Psoas muscle (tissue), 8 donors: Measurements from ENCODE around the gene ADGRL1. TPM values are rescaled to one million over a fixed set of nuclear protein-coding genes. Genes with fewer than 3 reads are reported as not detected.
"Not testable (repeated sequence)": the region's sequence is repeated elsewhere in the genome, so short reads cannot be mapped to it uniquely, and the experiment has no call there.

Experiments used
- ATAC-seq, 4 donors: fragments of 200-7000 bp; cut with Tn5 transposase; one replicate each; pipeline ENCODE4 v1.9.1; 2020; ENCODE audit warnings: moderate library complexity in 3 of 4, mild to moderate bottlenecking in 2 of 4
- DNase-seq, 2 donors: peaks; one replicate each; pipeline ENCODE4 v3.0.0-alpha.2; 2020
- H3K27ac ChIP-seq: fragments of 200-600 bp; one replicate; pipeline ENCODE4 v1.8.0; 2022
- H3K27me3 ChIP-seq, 3 donors: fragments of 200-600 bp in 1 of 3; one replicate each; pipeline versions ENCODE4 v1.6.1 to v1.8.0; 2013 to 2022; ENCODE audit warnings: low read length in 2 of 3, mild to moderate bottlenecking in 2 of 3, moderate library complexity in 1 of 3; ENCODE audit not compliant: insufficient read depth in 3 of 3
- H3K36me3 ChIP-seq, 2 donors: fragments of 200-600 bp in 1 of 2; one replicate each; pipeline versions ENCODE4 v1.6.1 to v1.8.0; 2013 to 2022; ENCODE audit warnings: low read depth in 1 of 2, mild to moderate bottlenecking in 1 of 2, moderate library complexity in 1 of 2; ENCODE audit not compliant: insufficient read depth in 1 of 2
- H3K4me1 ChIP-seq: fragments of 200-600 bp; one replicate; pipeline ENCODE4 v1.8.0; 2022
- H3K4me3 ChIP-seq: fragments of 200-600 bp; one replicate; pipeline ENCODE4 v1.8.0; 2022; ENCODE audit warnings: mild to moderate bottlenecking
- H3K9me3 ChIP-seq: fragments of 200-600 bp; one replicate; pipeline ENCODE4 v1.8.0; 2022
- CTCF ChIP-seq: fragments of 200-600 bp; IDR thresholded peaks from one replicate; pipeline ENCODE4 v1.8.0; 2022; ENCODE audit warnings: antibody characterized with exemption
- WGBS, 3 donors: extraction: QIAGEN DNeasy Blood & Tissue Kit; methylation state at CpG; one replicate each; pipeline versions ENCODE4 v1.1.6 to v1.1.7; 2013; 5-methylcytosine and 5-hydroxymethylcytosine counted together
- intact Hi-C, 2 donors: fragments of 100-400 bp; cut with DNase I; formaldehyde crosslinking; loops; one replicate each; pipeline versions ENCODE4 v1.11.0 to v1.14.2; 2022
- polyA plus RNA-seq, 3 donors: library from polyadenylated mRNA; stranded (reverse); fragments of 200-250 nt; gene quantifications; one replicate each; pipeline ENCODE4 v1.2.3, GENCODE V29; 2013
- total RNA-seq, 4 donors: library from RNA; stranded (reverse); fragmentation: NEBNext Ultra II Directional in 2 of 4; extraction: Animal tissue kit (Norgen Biotek cat#: 25700) in 2 of 4; gene quantifications; one replicate each; pipeline versions ENCODE4 v1.2.1 to v1.2.4, GENCODE V29; 2021 to 2023
- donor health status: healthy with polysubstance abuse.
- donor health status: DM: no; HTN: no; CAD: no; lungs with moderate emphysema.
- donor health status: Bipolar disorder and iron deficiency.
- donor health status: healthy.
- donor health status: DM: yes; HTN: yes; CAD: no.
- donor health status: DM: no; HTN: no; CAD: no.
- donor health status: DM: no; HTN: no; CAD: no.
- donor health status: DM: yes; HTN: yes; CAD: no.

Gene ADGRL1
- total and polyA plus RNA-seq, 7 donors, result 0.38 to 2.6 (median 1.7) TPM

GRCh38 chr19:14183741-14184350, 22.1 kb downstream of the ADGRL1 start:
- Histone ChIP-seq H3K4me3 (no peak overlapping the region), H3K27ac (no peak overlapping the region), H3K9me3 (no peaks in the 10 kb centered on the region), H3K36me3 (no peaks in the 10 kb centered on the region), H3K4me1 (no peaks in the 10 kb centered on the region), H3K27me3 (no peaks in the 10 kb centered on the region)
- TF ChIP-seq CTCF, result no peak
- intact Hi-C loops, result no loop called here
- ATAC-seq (no peak), DNase-seq (no peak)
- WGBS, 3 donors, result 62 to 66% (median 62%) methylated on average over 12 to 14 of the region's 14 CpGs

GRCh38 chr19:14182476-14182875, 23.5 kb downstream of the ADGRL1 start:
- intact Hi-C loops, result no loop called here

GRCh38 chr19:14181906-14182305, 24.1 kb downstream of the ADGRL1 start:
- Histone ChIP-seq H3K27me3 (no peaks in the 10 kb centered on the region), H3K36me3 (no peaks in the 10 kb centered on the region), H3K9me3 (no peaks in the 10 kb centered on the region), H3K4me1 (no peaks in the 10 kb centered on the region), H3K4me3 (no peak overlapping the region), H3K27ac (no peak overlapping the region)
- DNase-seq (no peak), ATAC-seq (no peak)
- TF ChIP-seq CTCF, result no peak
- WGBS, 3 donors, result 69 to 70% (median 70%) methylated on average over 6 of the region's 6 CpGs
- intact Hi-C loops, result no loop called here

More at GRCh38 chr19:14182476-14182875, 23.5 kb downstream of the ADGRL1 start:
- Histone ChIP-seq H3K4me1 (no peaks in the 10 kb centered on the region), H3K27ac (no peak overlapping the region), H3K9me3 (no peaks in the 10 kb centered on the region), H3K4me3 (no peak overlapping the region), H3K27me3 (no peaks in the 10 kb centered on the region), H3K36me3 (no peaks in the 10 kb centered on the region)
- DNase-seq (no peak), ATAC-seq (no peak)
- TF ChIP-seq CTCF, result no peak
- WGBS, 3 donors, result 62 to 72% (median 66%) methylated on average over 5 to 8 of the region's 8 CpGs

- not testable (repeated sequence) for H3K36me3 ChIP-seq, ATAC-seq
- 80 to 86% (median 81%) methylated on average over 12 of the region's 12 CpGs for WGBS, 3 donors
Observed at GRCh38 chr19:14181199-14181598, 24.8 kb downstream of the ADGRL1 start.

DNA sequence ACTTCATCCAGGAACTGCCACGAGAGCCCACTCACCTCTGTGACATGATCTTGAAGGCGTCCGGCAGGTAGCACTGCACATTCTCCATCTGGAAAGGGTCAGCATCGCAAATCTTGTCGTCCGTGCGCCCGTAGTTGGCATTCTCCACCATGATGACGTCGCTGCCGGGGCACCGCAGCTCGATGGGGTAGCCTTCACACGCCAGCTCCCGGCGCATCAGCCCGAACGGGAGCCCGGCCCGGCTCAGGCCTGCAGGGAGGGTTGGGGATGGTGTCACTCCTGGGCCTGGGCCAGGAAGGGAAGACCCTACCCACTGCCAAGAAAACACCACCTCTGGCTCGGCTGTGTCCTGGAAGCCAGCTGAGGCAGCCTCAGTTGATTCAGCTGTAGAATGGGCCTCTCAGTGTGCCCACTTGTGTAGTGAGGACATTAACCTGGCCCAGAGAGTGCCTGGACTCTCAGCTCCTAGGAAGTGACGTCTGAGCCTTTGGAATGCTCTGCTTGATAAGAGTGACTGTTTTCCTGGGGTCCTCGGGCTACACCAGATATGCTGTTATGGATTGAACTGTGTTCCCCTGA, 28.4 kb downstream of the ADGRL1 start:
- no peaks in the 10 kb centered on the region for H3K9me3 ChIP-seq
- H3K36me3 ChIP-seq, result peaks cover 0 to 3% of the 10 kb centered on the region in 2 donors
- ATAC-seq, result no peak
- TF ChIP-seq CTCF, result no peak
- no peak for DNase-seq
- H3K27me3 ChIP-seq, result no peaks in the 10 kb centered on the region
- no peak overlapping the region for H3K4me3 ChIP-seq
- no peak overlapping the region for H3K27ac ChIP-seq
- 78 to 91% (median 83%) methylated on average over 23 of the region's 23 CpGs for WGBS, 3 donors
- intact Hi-C loops, result no loop called here
- H3K4me1 ChIP-seq, result no peaks in the 10 kb centered on the region

More at GRCh38 chr19:14181199-14181598, 24.8 kb downstream of the ADGRL1 start:
- H3K27me3 ChIP-seq, H3K4me1 ChIP-seq, H3K9me3 ChIP-seq, H3K4me3 ChIP-seq, intact Hi-C loops, H3K27ac ChIP-seq, DNase-seq: not testable (repeated sequence)
